IPS-15b (cell line): Measurements from ENCODE around the gene SARS1.

Experiments
- H3K27me3 ChIP-seq: one replicate; pipeline ENCODE4 v1.6.1; 2013; ENCODE audit warnings: low read length; ENCODE audit not compliant: control insufficient read depth, insufficient read depth
- H3K36me3 ChIP-seq: one replicate; pipeline ENCODE4 v1.6.1; 2013; ENCODE audit warnings: low read length; ENCODE audit not compliant: control insufficient read depth, insufficient read depth
- H3K4me1 ChIP-seq: one replicate; pipeline ENCODE4 v1.6.1; 2013; ENCODE audit warnings: mild to moderate bottlenecking, low read length; ENCODE audit not compliant: control insufficient read depth, insufficient read depth
- H3K4me3 ChIP-seq: one replicate; pipeline ENCODE4 v1.5.1; 2013; ENCODE audit warnings: low read depth, low read length
- H3K9ac ChIP-seq: one replicate; pipeline ENCODE4 v1.6.1; 2013; ENCODE audit warnings: low read depth, mild to moderate bottlenecking, low read length
- H3K9me3 ChIP-seq: one replicate; pipeline ENCODE4 v1.6.1; 2013; ENCODE audit warnings: mild to moderate bottlenecking, low read length; ENCODE audit not compliant: control insufficient read depth, insufficient read depth

The SARS1 gene

GRCh38 chr1:109261578-109261977 lies 47.9 kb downstream of the SARS1 start:
- Histone ChIP-seq H3K9ac (no peak overlapping the region), H3K9me3 (no peaks in the 10 kb centered on the region), H3K27me3 (no peaks in the 10 kb centered on the region), H3K36me3 (peaks cover 41% of the 10 kb centered on the region), H3K4me3 (no peak overlapping the region), H3K4me1 (peaks cover 10% of the 10 kb centered on the region)

- Histone ChIP-seq H3K4me1 (peaks cover 10% of the 10 kb centered on the region), H3K9me3 (no peaks in the 10 kb centered on the region), H3K4me3 (no peak overlapping the region), H3K9ac (no peak overlapping the region), H3K36me3 (peaks cover 46% of the 10 kb centered on the region), H3K27me3 (no peaks in the 10 kb centered on the region)
These were observed 48.7 kb downstream of the SARS1 start for GRCh38 chr1:109262231-109263055.

DNA sequence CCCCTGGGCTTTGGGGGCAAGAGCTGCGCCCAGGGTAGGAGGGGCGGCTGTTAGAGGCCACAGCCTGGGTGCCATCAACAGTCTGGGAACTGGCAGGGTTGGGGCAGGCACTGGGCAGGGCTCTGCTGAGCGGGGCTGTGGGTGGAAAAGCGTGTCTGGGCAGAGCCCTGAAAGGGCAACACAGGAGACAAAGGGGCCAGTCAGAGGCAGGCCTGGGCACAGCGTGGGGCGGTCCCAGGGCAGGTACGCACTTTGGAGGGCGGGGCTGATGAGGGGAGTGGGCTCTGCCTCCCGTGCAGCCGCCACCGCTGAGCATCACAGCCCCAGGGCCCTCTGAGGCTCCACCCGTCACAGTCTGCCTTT lies 49.5 kb downstream of the SARS1 start:
- Histone ChIP-seq H3K4me3 (no peak overlapping the region), H3K27me3 (no peaks in the 10 kb centered on the region), H3K4me1 (peaks cover 10% of the 10 kb centered on the region), H3K9ac (no peak overlapping the region), H3K9me3 (no peaks in the 10 kb centered on the region), H3K36me3 (peaks cover 51% of the 10 kb centered on the region)

DNA sequence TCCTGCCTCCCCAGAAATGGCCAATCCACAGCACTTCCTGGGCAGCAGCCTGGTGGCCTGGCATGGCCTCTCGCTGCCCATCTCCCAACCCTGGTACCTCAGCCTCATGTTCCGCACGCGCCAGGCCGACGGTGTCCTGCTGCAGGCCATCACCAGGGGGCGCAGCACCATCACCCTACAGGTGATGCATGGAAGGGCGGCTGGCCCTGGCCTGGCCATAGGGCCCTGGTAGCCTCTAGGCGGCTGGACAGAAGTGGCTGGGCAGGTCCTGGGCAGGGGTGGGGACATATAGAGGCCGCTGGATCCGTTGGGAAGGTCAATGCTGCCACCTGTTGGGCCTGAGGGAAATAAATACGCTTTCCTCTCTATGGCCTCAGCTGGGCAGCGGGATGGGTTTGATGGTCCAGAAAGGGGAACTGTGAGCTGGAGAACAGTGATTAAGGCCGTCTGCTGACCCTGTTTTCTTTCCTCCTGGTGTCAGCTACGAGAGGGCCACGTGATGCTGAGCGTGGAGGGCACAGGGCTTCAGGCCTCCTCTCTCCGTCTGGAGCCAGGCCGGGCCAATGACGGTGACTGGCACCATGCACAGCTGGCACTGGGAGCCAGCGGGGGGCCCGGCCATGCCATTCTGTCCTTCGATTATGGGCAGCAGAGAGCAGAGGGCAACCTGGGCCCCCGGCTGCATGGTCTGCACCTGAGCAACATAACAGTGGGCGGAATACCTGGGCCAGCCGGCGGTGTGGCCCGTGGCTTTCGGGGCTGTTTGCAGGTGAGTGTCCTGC lies 50.1 kb downstream of the SARS1 start:
- H3K4me1 ChIP-seq, result peaks cover 10% of the 10 kb centered on the region
- no peaks in the 10 kb centered on the region for H3K9me3 ChIP-seq
- H3K9ac ChIP-seq, result no peak overlapping the region
- H3K4me3 ChIP-seq, result no peak overlapping the region
- peaks cover 51% of the 10 kb centered on the region for H3K36me3 ChIP-seq
- H3K27me3 ChIP-seq, result no peaks in the 10 kb centered on the region

- peaks cover 6% of the 10 kb centered on the region for H3K4me1 ChIP-seq
- peaks cover 56% of the 10 kb centered on the region for H3K36me3 ChIP-seq
- no peak overlapping the region for H3K4me3 ChIP-seq
- no peaks in the 10 kb centered on the region for H3K9me3 ChIP-seq
- H3K27me3 ChIP-seq, result no peaks in the 10 kb centered on the region
- H3K9ac ChIP-seq, result no peak overlapping the region
These were observed 50.6 kb downstream of the SARS1 start for GRCh38 chr1:109264379-109264755.

DNA sequence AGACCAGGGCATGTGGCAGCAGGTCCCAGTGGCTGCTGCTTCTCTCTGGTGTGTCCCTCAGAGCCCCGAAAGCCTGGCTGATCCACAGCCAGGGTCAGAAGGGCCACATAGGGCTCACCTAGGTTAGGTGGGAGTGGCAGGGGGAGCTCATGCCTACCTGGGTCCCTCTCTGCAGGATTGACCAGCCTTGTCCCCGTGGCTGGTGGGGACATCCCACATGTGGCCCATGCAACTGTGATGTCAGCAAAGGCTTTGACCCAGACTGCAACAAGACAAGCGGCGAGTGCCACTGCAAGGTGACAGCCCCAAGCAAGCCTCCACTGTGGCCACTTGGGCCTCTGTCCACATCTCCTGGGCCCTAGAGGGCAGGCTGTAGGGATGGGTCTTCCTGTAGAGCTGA lies 51.3 kb downstream of the SARS1 start:
- peaks cover 62% of the 10 kb centered on the region for H3K36me3 ChIP-seq
- H3K4me1 ChIP-seq, result peaks cover 4% of the 10 kb centered on the region
- no peaks in the 10 kb centered on the region for H3K9me3 ChIP-seq
- H3K9ac ChIP-seq, result no peak overlapping the region
- no peak overlapping the region for H3K4me3 ChIP-seq
- no peaks in the 10 kb centered on the region for H3K27me3 ChIP-seq

DNA sequence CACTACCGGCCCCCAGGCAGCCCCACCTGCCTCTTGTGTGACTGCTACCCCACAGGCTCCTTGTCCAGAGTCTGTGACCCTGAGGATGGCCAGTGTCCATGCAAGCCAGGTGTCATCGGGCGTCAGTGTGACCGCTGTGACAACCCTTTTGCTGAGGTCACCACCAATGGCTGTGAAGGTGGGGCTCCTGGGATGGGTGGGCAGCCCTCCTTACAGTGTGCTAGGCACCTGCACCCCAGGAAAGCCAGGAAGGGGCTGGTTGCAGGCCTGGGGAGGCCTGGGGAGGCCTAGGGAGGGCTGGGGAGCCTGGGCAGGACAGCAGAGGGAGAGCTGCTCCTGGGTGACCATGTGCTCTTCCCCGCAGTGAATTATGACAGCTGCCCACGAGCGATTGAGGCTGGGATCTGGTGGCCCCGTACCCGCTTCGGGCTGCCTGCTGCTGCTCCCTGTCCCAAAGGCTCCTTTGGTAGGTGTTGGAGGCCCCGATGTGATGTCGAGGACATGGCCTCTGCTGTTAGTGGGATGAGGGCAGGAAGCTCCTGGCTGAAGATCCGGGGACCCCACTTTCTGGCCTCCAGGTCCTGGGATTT lies 52.1 kb downstream of the SARS1 start:
- Histone ChIP-seq H3K4me3 (no peak overlapping the region), H3K27me3 (no peaks in the 10 kb centered on the region), H3K4me1 (no peaks in the 10 kb centered on the region), H3K36me3 (peaks cover 69% of the 10 kb centered on the region), H3K9me3 (no peaks in the 10 kb centered on the region), H3K9ac (no peak overlapping the region)

DNA sequence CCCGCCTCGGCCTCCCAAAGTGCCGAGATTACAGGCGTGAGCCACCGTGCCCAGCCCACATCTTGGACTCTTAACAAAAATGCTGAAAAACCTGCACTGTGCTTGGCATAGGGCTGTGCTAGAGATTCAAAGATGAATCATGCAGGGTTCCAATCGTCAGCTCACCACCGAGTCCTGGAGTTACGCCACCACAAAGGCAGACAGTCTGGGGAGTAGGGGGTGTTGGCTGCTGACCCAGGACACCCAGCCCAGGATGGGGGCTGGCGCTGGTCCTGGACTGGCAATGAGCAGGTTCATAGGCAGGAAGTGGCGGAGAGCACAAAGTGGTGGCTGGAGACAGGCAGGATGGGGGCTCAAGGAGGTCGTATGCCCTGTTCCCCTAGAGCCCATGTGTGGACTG lies 53.2 kb downstream of the SARS1 start:
- Histone ChIP-seq H3K4me3 (no peak overlapping the region), H3K9me3 (no peaks in the 10 kb centered on the region), H3K27me3 (no peaks in the 10 kb centered on the region), H3K36me3 (peaks cover 70% of the 10 kb centered on the region), H3K4me1 (no peaks in the 10 kb centered on the region), H3K9ac (no peak overlapping the region)

DNA sequence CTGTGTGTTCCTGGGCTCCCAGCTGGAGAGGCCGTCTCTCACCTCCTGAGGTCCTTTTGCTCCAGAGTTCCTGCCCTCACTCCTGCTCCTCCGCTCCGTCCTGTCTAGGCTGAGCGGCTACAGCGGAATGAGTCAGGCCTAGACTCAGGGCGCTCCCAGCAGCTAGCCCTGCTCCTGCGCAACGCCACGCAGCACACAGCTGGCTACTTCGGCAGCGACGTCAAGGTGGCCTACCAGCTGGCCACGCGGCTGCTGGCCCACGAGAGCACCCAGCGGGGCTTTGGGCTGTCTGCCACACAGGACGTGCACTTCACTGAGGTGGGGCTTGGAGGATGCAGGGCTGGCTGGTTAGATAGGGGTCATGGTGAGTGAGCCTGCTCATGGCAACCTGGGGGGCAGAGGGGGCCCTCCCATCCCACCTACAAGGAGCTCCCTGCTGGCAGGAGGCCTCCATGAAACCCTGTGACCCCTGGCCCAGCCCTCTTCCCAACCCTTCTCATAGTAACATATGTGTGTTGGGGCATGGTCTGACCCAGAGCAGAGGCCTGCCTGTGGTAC lies 54.1 kb downstream of the SARS1 start:
- Histone ChIP-seq H3K9ac (no peak overlapping the region), H3K36me3 (peaks cover 69% of the 10 kb centered on the region), H3K4me1 (no peaks in the 10 kb centered on the region), H3K27me3 (no peaks in the 10 kb centered on the region), H3K4me3 (no peak overlapping the region), H3K9me3 (no peaks in the 10 kb centered on the region)

- H3K4me1 ChIP-seq, result no peaks in the 10 kb centered on the region
- no peaks in the 10 kb centered on the region for H3K9me3 ChIP-seq
- no peaks in the 10 kb centered on the region for H3K27me3 ChIP-seq
- no peak overlapping the region for H3K9ac ChIP-seq
- H3K4me3 ChIP-seq, result no peak overlapping the region
- peaks cover 65% of the 10 kb centered on the region for H3K36me3 ChIP-seq
These were observed 54.9 kb downstream of the SARS1 start for GRCh38 chr1:109268431-109269211.
